ENCODE results near the gene NUDCD3.

DNA sequence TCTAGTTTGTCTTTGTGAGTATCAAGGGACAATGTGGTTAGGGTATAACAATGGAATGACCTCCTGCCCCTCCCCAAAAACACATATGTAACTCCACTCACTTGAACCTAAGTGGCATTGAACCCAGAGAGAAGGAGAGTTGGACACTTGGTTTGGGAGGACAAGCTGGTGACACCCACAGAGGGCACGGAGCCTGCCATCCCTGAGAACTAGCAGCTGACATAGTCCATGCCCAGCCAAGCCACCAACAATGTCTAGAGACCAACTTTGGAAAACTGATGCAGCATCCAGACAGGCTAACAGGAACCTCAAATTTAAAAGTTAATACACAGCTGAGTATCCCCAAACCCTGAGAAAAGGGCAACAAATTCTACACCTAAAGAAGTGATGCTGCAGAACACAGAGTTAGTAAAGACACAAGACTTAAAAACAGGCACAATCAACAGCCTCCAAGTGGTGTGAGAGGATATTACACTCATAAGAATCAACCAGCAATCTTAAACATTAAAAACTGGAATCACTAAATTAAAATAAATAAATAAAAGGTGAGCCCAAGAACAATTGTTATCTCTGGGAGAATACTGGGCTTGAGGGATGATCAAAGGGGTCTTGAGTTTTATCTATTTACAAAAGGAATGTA lies 27.2 kb downstream of the NUDCD3 start:
- TF ChIP-seq, protein P1, sequence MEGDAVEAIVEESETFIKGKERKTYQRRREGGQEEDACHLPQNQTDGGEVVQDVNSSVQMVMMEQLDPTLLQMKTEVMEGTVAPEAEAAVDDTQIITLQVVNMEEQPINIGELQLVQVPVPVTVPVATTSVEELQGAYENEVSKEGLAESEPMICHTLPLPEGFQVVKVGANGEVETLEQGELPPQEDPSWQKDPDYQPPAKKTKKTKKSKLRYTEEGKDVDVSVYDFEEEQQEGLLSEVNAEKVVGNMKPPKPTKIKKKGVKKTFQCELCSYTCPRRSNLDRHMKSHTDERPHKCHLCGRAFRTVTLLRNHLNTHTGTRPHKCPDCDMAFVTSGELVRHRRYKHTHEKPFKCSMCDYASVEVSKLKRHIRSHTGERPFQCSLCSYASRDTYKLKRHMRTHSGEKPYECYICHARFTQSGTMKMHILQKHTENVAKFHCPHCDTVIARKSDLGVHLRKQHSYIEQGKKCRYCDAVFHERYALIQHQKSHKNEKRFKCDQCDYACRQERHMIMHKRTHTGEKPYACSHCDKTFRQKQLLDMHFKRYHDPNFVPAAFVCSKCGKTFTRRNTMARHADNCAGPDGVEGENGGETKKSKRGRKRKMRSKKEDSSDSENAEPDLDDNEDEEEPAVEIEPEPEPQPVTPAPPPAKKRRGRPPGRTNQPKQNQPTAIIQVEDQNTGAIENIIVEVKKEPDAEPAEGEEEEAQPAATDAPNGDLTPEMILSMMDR (conservative IDR thresholded peaks at IDR 0.05; ENCODE audit: low read length): peak; percentile 62
- no peak for TF ChIP-seq EZH2phosphoT487 (IDR thresholded peaks at IDR 0.05; ENCODE audit: borderline replicate concordance)
